Liver (tissue), 2 donors: ENCODE data around the gene SHC3.

ENCODE experiments used
- FOXA1 ChIP-seq: IDR thresholded peaks from 2 replicates; pipeline ENCODE4 v1.6.1; 2016; ENCODE audit warnings: antibody characterized with exemption
- TF ChIP-seq, protein P1 (sequence below): IDR thresholded peaks from 2 replicates; pipeline ENCODE4 v1.6.1; 2016; ENCODE audit warnings: antibody characterized with exemption, mild to moderate bottlenecking
- TF ChIP-seq, protein P2 (sequence below): fragments of 150-350 bp; IDR thresholded peaks from 2 replicates; pipeline ENCODE4 v1.5.1; 2017; ENCODE audit warnings: improper control_type of control experiment, low read depth, low read length; ENCODE audit not compliant: missing input control
- donor health status: healthy.

GRCh38 chr9:89112243-89112642 lies 66.4 kb downstream of the SHC3 start:
- no peak for TF ChIP-seq FOXA1
- TF ChIP-seq, protein P1, sequence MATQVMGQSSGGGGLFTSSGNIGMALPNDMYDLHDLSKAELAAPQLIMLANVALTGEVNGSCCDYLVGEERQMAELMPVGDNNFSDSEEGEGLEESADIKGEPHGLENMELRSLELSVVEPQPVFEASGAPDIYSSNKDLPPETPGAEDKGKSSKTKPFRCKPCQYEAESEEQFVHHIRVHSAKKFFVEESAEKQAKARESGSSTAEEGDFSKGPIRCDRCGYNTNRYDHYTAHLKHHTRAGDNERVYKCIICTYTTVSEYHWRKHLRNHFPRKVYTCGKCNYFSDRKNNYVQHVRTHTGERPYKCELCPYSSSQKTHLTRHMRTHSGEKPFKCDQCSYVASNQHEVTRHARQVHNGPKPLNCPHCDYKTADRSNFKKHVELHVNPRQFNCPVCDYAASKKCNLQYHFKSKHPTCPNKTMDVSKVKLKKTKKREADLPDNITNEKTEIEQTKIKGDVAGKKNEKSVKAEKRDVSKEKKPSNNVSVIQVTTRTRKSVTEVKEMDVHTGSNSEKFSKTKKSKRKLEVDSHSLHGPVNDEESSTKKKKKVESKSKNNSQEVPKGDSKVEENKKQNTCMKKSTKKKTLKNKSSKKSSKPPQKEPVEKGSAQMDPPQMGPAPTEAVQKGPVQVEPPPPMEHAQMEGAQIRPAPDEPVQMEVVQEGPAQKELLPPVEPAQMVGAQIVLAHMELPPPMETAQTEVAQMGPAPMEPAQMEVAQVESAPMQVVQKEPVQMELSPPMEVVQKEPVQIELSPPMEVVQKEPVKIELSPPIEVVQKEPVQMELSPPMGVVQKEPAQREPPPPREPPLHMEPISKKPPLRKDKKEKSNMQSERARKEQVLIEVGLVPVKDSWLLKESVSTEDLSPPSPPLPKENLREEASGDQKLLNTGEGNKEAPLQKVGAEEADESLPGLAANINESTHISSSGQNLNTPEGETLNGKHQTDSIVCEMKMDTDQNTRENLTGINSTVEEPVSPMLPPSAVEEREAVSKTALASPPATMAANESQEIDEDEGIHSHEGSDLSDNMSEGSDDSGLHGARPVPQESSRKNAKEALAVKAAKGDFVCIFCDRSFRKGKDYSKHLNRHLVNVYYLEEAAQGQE: no peak
- TF ChIP-seq, protein P2, sequence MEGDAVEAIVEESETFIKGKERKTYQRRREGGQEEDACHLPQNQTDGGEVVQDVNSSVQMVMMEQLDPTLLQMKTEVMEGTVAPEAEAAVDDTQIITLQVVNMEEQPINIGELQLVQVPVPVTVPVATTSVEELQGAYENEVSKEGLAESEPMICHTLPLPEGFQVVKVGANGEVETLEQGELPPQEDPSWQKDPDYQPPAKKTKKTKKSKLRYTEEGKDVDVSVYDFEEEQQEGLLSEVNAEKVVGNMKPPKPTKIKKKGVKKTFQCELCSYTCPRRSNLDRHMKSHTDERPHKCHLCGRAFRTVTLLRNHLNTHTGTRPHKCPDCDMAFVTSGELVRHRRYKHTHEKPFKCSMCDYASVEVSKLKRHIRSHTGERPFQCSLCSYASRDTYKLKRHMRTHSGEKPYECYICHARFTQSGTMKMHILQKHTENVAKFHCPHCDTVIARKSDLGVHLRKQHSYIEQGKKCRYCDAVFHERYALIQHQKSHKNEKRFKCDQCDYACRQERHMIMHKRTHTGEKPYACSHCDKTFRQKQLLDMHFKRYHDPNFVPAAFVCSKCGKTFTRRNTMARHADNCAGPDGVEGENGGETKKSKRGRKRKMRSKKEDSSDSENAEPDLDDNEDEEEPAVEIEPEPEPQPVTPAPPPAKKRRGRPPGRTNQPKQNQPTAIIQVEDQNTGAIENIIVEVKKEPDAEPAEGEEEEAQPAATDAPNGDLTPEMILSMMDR: no peak
